GM19328 (cell line): ENCODE data around the gene SELENBP1.
A peak's percentile ranks its signal among the peaks of the same experiment; 100 is the strongest.
"Not testable (repeated sequence)": the region's sequence is repeated elsewhere in the genome, so short reads cannot be mapped to it uniquely, and the experiment has no call there.

Source experiments
- ATAC-seq: cut with Tn5 transposase; IDR thresholded peaks from one replicate; pipeline ENCODE4 v1.9.1; 2021; ENCODE audit warnings: mild to moderate bottlenecking, moderate library complexity; ENCODE audit not compliant: unreplicated experiment

Gene SELENBP1

DNA sequence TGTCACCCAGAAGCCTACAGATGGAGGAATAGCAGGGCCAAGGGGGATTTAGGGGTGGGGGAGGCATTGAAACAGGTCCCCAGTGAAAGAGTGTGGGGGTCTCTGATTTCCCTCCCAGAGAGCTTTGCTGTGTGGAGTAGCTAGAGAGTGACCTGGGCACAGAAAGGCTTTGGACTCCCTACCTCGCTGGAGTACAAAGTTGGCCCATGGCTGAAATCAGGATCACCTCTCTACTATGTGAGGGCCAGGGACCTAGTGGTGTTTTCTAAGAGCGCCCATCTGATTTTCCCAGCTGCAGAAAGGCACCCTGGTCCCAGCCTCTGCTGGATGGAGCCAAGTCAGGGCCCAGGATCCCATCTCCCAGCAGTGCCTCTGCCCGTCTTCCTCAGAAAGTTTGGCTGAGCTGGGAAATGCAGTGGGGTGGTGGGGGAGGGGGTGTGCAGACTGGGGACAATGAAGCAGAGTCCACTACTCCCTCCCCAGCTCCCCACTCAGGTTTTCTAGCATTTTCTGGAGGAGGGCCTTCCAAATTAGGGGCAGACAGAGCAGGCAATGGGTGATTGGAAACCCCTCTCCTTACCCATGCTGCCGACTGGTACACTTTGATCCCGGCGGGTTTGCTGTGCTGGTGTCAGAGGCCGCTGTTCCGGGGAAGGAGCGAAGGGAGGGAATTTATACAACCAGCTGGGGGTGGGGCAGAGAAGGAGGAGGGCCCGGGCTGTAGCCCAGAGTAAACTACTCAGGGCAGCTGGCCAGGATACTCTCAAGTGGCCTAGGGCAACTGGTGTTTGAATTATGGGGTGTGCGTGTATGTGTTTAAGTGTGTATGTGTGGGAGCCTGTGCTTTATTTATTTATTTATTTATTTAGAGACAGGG lies at the start of gene SELENBP1:
Gene SELENBP1, minus strand, starts transcription at position 648 of the 877 bp plus-strand sequence. Its CDS starts 64 bp downstream, at position 584.
- no peak for ATAC-seq

DNA sequence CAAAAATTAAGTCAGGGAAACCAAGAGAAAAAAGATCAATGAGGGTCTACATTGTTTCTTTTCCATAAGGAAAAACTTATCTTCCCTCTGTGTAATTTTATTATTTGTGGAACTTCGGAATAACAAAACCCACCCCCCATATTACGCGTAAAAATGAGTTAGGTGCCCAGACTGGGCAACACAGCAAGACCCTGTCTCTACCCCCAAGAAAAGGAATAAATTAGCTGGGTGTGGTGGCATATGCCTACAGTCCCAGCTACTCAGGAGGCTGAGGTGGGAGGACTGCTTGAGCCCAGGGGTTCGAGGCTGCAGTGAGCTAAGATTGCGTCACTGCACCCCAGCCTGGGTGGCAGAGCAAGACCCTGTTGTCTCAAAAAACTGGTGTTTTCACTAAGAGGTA lies 47.3 kb upstream of the SELENBP1 start:
- no peak for ATAC-seq

DNA sequence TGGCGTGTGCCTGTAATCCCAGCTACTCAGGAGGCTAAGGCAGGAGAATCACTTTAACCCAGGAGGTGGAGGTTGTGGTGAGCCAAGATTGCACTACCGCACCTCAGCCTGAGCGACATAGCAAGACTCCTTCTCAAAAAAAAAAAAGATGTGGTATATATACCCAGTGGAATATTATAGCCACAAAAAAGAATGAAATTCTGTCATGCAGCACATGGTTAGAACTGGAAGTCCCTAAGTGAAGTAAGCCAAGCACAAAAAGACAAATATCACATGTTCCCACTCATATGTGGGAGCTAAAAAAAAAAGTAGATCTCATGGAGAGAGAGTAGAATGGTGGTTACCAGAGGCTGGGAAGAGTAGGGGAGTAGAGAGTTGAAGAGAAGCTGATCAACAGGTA lies 45.6 kb upstream of the SELENBP1 start:
- ATAC-seq: no peak

DNA sequence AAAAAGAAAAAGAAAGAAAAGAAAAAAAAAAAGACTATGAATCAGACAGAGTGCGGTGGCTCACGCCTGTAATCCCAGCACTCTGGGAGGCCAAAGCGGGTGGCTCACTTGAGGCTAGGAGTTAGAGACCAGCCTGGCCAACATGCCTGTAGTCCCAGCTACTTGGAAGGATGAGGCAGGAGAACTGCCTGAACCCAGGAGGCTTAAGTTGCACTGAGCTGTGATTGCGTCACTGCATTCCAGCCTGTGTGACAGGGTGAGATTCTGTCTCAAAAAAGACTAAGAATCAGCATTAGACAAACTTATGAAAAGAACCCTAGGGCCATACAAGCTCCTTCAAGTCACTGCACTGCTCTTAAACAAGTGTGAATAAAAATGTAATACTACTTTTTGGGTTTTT lies 43.7 kb upstream of the SELENBP1 start:
- ATAC-seq: no peak

DNA sequence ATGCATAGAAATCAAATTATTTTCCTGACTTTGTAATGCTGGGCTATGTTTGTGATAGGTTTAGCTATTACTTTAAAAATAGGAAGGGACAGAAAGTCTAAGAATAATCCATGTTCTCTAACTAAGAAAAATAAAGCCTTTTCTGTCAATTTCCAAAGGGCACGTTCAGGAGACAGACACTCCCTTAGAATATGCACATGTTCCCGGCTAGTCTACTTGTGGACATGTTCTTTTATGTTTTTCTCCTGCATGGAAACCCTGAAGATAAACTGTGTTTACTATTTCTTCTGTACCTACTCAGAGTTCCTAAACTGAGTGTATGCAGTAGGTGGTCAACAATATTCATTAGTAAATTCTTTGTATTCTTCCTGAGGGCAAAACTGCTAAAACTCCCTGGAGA lies 39.4 kb upstream of the SELENBP1 start:
- no peak for ATAC-seq

DNA sequence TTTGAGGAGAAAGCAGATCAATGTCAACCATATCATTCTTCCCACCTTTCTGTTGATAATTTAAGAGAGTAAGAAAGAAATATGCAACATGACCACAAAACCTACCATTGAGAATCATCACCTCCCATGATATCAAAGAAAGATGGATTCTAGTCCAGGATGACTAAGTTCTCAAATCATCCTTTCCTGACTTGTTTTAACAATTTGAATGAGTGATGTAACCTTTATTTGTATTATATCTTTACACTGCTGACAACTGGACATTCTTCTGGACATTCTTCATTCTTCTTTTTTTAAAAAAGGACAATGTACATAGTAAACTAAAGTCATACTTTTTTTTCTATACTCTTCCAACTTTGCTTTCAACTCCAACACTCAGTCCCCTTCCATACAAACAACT lies 36.4 kb upstream of the SELENBP1 start:
- ATAC-seq: no peak

DNA sequence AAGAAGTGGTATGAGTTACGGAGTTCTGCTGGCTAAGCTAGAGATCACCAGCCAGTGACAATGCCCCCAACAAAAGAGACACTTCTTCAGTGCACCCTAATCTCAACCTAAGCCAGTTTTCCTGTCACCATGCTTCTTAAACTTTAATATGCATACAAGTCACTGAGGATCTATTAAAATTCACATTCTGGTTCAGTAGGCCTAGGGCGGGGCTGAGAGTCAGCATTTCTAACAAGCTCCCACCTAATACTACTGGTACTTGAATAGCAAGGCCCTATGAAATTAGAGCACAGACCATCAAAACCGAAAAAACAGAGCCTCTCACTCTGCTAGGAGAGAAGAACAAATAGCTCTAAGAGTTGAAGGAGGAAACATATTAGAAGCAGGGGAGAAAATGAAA lies 34.8 kb upstream of the SELENBP1 start:
- ATAC-seq: no peak

DNA sequence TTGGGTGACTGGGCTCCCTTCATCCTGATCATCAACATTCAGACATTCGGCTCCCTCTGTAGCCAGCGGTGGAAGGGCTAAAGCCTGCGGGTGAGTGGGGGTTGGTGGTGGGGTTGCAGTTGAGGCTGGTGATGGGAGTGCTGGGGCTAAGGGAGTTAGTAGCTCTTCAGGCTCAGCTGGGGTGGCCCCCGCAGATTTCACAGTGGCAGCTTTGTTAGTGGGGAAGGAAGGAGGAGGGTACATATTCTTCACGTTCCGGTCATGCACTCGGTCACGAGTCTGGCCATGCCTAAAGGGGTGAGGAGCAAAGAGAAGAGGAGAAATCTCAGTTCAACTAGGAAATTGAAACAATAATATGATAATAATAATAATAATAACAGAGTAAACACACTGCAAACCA lies 33.7 kb upstream of the SELENBP1 start:
- ATAC-seq: no peak

DNA sequence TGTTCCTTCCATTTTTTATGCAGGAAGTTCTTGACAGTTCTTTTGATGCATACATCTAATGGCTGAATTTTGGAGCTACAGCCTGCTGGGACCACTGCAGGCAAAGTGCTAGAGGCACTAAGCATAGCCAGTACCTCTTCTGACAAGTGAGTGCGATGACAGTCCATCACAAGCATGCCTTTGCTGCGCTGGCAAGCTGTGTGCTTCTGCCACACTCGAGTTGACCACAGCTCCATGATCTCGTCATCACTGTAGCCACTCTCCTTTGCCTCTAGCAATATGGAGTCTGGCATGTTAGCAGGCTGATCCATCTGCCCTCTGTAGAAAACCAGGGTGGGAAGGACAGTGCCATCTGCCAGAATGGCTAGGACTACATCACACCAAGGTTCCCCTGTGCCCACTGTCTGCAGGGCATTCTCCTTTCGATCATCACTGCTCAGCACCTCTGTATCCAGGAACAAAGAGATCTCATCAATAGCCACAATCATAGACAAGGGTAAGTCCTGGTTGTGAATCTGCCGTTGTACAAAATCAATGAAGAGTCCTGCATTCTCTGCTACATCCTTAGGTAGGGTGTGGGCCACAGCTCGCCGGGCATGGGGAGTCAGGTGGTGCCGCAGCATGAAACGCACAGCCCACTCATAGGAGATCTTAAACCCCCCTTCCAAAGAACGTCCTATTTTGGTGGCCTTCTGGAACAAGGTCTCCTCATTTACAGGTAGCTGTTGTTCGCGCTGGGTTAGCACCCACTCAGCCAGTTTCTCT lies 32.9 kb upstream of the SELENBP1 start:
- no peak for ATAC-seq

DNA sequence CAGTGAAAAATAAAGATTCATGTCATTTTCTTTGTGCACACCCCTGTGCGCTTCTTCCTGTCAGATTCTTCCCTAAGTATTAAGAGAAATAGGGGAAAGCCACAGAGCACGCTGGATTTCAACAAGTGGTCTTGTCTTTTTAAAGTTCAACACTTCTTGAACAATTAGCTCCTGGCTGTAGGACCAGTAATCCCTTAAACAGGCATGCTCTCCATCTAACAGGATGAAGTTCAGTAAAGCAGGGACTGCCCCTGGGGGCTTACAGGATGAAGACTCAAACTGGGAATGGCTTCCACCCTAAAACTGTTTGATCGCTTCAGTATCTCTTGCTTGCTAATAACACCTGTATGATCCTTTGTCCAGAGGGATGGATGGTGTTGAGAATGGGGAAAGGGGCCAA lies 31.1 kb upstream of the SELENBP1 start:
- no peak for ATAC-seq

DNA sequence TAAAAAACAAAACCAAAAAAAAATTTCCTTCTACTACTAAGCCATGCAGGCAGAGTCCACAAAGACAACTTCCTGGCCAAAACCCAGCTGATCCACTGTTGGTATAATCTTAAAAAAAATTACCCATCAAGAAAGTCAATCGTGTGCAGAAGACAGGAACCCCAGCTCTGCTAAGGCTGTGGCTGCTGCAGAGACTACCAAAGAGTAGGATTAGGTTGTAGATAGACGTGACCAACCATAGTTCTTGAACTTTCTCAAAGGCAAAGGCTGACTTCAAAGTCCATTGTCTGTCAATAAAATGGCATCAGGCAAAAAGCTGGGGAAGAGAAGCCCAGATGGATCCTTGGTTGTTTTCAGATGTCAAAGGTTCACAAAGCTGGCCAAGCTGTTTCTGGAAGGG lies 30.3 kb upstream of the SELENBP1 start:
- no peak for ATAC-seq

DNA sequence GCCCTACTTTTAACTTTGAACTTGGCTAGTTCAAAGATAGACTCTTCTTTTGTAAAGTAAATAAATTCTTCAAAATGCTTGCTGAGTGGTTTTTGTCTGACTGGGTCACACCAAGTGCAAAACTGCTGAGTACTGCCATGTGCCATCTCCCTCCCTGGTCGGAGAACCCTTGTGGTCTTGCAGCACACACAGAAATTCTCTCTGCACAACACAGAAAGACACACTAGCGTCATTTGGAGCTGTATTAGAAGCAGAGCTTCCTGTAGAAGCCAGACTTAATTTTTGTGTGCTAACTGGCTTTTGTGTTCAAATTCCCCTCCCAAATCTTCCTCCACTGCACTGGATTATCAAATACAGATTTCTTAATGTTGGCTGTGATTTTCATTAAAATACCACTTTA lies 29.4 kb upstream of the SELENBP1 start:
- no peak for ATAC-seq

DNA sequence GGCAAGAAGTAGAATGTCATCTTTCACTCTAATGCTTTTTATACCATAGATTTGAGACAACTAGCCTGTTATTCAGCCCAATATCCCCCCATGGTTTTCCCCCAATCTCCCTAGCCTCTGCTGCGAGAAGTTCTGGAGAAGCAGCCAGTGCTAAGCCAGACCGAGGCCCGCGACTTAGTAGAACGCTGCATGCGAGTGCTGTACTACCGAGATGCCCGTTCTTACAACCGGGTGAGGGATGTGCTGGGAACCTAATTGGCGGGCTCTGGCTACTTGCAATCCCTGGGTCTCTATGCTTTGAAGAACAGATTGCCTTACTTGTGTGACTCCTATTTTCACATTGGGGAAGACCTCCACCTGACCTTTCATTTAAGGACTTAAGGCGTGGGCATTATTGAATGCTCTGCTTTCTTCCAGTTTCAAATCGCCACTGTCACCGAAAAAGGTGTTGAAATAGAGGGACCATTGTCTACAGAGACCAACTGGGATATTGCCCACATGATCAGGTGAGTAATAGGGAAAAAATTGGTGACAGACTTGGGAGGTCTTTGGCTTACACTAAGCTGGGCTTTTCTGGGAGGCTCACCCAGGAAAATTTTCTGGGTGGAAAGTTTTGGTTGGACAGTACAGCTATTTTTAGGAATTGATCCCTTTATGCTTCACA lies 28.8 kb upstream of the SELENBP1 start:
- ATAC-seq: no peak

DNA sequence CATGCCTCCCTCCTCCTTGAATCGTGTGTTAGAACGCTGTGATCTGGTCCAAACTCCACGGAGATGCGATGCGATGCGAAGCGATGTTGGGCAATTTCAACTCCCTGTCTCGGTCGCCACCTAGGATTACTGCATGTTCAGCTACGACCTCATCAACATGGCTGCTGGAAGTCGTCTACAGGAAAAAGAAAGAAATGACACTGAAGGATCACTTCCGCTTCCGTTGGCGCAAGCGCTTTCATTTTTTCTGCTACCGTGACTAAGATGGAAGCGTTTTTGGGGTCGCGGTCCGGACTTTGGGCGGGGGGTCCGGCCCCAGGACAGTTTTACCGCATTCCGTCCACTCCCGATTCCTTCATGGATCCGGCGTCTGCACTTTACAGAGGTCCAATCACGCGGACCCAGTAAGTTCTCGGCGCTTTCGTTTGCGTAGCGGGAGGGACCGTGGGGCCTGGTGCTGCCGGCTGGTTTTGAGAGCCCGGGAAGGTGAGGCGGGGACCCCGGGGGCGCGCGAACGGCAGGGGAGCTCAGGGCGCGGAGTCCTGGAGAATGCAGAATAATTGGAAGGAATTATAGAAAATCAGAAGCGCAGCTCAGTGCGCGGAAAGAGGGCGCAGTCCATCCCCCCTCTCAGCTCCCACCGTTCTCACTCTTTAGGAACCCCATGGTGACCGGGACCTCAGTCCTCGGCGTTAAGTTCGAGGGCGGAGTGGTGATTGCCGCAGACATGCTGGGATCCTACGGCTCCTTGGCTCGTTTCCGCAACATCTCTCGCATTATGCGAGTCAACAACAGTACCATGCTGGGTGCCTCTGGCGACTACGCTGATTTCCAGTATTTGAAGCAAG lies 27.0 kb upstream of the SELENBP1 start, which contains the start of gene PSMB4:
Gene PSMB4, plus strand, starts transcription at position 250 of the 848 bp plus-strand sequence. Its CDS starts 15 bp downstream, at position 265.
- ATAC-seq: peak; percentile 70

DNA sequence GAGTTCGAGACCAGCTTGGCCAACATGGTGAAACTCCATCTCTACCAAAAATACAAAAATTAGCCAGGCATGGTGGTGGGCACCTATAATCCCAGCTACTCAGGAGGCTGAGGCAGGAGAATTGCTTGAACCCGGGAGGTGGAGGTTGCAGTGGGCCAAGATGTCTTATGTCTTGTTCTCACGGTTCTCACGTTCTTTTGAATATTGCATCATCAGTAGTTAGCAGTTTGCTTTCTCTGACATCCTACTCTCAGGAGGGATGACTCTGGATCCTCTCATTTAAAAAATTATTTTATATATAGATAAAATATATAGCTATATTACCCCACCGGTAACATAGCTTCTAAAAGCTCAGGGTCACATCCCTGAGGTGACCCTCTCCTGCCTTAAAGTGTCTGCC lies 23.8 kb upstream of the SELENBP1 start:
- not testable (repeated sequence) for ATAC-seq

DNA sequence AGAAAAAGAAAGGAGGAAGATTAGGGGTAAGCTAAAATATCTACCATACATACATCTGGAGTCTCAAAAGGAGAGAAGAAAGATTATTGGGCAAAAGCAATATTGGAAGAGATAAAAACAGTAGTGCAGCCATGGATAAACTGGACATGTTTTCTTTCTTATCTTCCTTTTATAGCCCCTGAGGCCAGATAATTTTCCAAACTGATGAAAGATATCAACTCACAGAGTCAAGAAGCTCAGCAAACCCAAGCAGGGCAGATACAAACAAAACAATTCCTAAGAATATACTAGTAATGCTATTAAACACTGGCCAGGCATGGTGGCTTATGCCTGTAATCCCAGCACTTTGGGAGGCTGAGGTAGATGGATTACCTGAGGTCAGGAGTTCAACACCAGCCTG lies 21.1 kb upstream of the SELENBP1 start:
- ATAC-seq: no peak

DNA sequence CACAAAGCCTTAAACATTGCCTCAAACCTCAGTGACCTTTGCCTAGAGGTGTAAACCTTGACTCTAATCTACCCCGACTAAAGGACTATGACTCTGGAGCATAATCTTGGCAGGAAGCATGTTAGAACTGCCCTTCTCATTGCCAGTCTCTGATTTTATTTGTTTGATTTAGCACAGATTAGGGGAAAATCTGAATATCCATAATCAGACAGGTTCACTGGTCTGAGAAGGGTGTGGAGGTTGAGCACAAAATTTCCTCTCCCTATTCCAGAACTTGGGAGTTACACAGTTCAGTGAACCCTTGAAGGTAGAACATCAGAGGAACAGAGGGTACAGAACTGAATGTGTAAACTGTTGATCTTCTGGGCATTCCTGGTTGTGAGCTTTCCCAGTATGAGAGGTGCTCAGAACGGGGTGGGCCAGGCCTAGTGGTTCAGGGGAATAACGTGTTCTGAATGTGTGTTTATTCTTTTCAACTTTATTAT lies 18.6 kb upstream of the SELENBP1 start:
- no peak for ATAC-seq

DNA sequence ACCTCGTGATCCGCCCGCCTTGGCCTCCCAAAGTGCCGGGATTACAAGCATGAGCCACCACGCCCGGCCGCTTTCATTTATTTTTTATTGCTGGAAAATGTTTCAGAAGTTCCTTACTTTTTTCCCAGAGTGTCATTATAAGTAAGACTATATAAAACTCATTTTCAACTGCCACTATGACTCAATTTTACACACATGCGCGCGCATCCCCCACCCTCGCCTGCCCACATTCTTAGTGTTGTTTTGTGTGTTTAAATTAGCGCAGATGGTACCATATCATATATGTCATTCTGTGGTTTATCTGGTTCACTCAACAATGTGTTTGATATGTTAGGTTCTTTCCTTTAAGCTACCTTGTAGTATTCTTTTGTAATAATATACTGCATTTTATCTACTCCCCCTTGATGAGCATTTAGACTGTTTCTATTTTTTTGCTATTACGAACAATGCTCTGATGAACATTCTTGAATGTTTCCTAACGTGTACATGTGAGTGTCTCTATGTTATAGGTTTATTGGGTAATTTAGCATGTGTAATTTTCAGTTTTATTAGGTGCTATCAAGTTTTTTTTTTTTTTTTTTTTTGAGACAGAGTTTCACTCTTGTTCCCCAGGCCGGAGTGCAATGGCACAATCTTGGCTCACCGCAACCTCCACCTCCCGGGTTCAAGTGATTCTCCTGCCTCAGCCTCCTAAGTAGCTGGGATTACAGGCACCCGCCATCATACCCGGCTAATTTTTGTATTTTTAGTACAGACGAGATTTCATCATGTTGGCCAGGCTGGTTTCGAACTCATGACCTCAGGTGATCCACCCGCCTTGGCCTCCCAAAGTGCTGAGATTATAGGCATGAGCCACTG lies 17.9 kb upstream of the SELENBP1 start:
- not testable (repeated sequence) for ATAC-seq

DNA sequence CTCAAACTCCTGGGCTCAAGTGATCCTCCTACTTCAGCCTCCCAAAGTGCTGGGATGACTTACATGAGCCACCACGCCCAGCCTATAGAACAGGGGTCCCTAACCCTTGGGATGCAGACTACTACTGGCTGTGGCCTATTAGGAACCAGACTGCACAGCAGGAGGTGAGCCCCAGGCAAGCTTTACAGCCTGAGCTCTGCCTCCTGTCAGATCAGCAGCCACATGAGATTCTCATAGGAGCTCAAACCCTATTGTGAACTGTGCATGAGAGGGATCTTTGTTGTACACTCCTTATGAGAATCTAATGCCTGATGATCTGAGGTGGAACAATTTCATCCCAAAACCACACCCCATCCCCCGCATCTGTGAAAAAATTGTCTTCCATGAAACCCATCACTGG lies 13.5 kb upstream of the SELENBP1 start:
- ATAC-seq: no peak
